ENCODE measurements around the gene CLMN.

CLMN gene

GRCh38 chr14:95237958-95238340, 81.8 kb downstream of the CLMN start:
- no peak for TF ChIP-seq CTCF (IDR thresholded peaks at IDR 0.05; ENCODE audit: insufficient read depth, low read depth, low read length, missing control alignments)
- DNase-seq (ENCODE audit: low read depth), result no peak

GRCh38 chr14:95237121-95237957, 82.4 kb downstream of the CLMN start:
- no peak overlapping the region for H3K4me3 ChIP-seq (ENCODE audit: low read depth, low read length)
- no peak for DNase-seq (ENCODE audit: low read depth)
- TF ChIP-seq CTCF (IDR thresholded peaks at IDR 0.05; ENCODE audit: insufficient read depth, low read depth, low read length, missing control alignments), result no peak

More at GRCh38 chr14:95237958-95238340, 81.8 kb downstream of the CLMN start:
- no peak overlapping the region for H3K4me3 ChIP-seq (ENCODE audit: low read depth, low read length)

- no peak for DNase-seq (ENCODE audit: low read depth)
- H3K4me3 ChIP-seq (ENCODE audit: low read depth, low read length), result no peak overlapping the region
- TF ChIP-seq CTCF (IDR thresholded peaks at IDR 0.05; ENCODE audit: insufficient read depth, low read depth, low read length, missing control alignments), result no peak
These were observed 83.5 kb downstream of the CLMN start for GRCh38 chr14:95236221-95236620.

- H3K4me3 ChIP-seq (ENCODE audit: low read depth, low read length), result no peak overlapping the region
- no peak for TF ChIP-seq CTCF (IDR thresholded peaks at IDR 0.05; ENCODE audit: insufficient read depth, low read depth, low read length, missing control alignments)
- no peak for DNase-seq (ENCODE audit: low read depth)
These were observed 83.9 kb downstream of the CLMN start for GRCh38 chr14:95235767-95236166.

GRCh38 chr14:95235351-95235750, 84.4 kb downstream of the CLMN start:
- DNase-seq (ENCODE audit: low read depth), result no peak
- no peak for TF ChIP-seq CTCF (IDR thresholded peaks at IDR 0.05; ENCODE audit: insufficient read depth, low read depth, low read length, missing control alignments)
- H3K4me3 ChIP-seq (ENCODE audit: low read depth, low read length), result no peak overlapping the region

- no peak overlapping the region for H3K4me3 ChIP-seq (ENCODE audit: low read depth, low read length)
- no peak for DNase-seq (ENCODE audit: low read depth)
- TF ChIP-seq CTCF (IDR thresholded peaks at IDR 0.05; ENCODE audit: insufficient read depth, low read depth, low read length, missing control alignments), result no peak
These were observed 85.3 kb downstream of the CLMN start for GRCh38 chr14:95234426-95234825.
